Astrocyte of the spinal cord (primary cell): ENCODE data around the gene RMND1.

Experiments
- DNase-seq: peaks from one replicate; pipeline ENCODE4 v3.0.0; 2011; ENCODE audit warnings: low read depth, low spot score
- H3K4me3 ChIP-seq: 2 replicates; pipeline ENCODE4 v1.5.1; 2011; ENCODE audit warnings: low read depth, mild to moderate bottlenecking, low read length, moderate library complexity
- in situ Hi-C: cut with HindIII; loops from 2 replicates; pipeline ENCODE4 v1.10.0; 2017; ENCODE audit warnings: low sequenced_read_pairs
- TF ChIP-seq, protein P1 (sequence below): IDR thresholded peaks from 2 replicates; pipeline ENCODE4 v1.5.1; 2012; ENCODE audit warnings: low read depth, mild to moderate bottlenecking, low read length, inconsistent platforms

RMND1 gene

DNA sequence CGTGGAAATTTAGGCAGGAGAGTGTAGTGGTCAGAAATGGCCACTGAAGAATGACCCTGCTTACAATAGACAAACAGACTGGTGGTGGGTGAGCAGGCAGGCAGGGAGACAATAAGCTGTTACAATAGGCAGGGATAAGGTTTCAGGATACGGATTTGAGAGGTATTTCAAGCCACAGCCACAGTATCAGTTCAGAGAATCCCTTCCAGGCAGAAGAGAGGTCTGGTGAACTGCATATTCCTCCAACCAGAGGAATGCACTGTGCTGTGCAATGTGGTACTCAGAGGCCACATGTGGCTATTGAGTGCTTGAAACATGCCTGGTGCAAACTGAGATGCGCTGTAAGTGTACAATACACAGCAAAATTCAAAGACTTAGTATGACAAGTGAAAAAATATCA lies 20.6 kb downstream of the RMND1 start:
- TF ChIP-seq, protein P1, sequence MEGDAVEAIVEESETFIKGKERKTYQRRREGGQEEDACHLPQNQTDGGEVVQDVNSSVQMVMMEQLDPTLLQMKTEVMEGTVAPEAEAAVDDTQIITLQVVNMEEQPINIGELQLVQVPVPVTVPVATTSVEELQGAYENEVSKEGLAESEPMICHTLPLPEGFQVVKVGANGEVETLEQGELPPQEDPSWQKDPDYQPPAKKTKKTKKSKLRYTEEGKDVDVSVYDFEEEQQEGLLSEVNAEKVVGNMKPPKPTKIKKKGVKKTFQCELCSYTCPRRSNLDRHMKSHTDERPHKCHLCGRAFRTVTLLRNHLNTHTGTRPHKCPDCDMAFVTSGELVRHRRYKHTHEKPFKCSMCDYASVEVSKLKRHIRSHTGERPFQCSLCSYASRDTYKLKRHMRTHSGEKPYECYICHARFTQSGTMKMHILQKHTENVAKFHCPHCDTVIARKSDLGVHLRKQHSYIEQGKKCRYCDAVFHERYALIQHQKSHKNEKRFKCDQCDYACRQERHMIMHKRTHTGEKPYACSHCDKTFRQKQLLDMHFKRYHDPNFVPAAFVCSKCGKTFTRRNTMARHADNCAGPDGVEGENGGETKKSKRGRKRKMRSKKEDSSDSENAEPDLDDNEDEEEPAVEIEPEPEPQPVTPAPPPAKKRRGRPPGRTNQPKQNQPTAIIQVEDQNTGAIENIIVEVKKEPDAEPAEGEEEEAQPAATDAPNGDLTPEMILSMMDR = no peak
- in situ Hi-C loops = no loop called here

DNA sequence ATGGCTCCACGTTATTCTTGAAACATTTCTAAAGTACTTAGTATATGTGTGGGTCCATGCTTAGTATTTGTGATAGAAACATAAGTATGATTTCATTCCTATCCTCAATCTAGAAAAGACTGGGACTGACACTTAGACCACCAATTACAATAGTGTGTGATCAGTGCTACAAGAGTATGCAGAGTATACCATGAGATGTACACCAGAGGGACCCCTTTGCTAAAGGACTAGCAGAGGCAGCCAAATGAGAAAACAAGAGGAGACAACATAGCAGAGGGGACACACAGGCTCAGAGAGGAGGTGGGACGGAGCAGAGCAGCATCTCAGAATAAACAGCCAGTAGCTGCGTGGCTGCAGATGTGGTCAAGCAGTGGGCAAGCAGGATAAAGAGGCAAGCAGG lies 21.0 kb downstream of the RMND1 start:
- no peak for DNase-seq
- no peak overlapping the region for H3K4me3 ChIP-seq
- in situ Hi-C loops = no loop called here
- TF ChIP-seq, protein P1 = peak; percentile 9

More for the DNA sequence above, 20.6 kb downstream of the RMND1 start:
- H3K4me3 ChIP-seq = no peak overlapping the region
- peak; percentile 22 for DNase-seq

DNA sequence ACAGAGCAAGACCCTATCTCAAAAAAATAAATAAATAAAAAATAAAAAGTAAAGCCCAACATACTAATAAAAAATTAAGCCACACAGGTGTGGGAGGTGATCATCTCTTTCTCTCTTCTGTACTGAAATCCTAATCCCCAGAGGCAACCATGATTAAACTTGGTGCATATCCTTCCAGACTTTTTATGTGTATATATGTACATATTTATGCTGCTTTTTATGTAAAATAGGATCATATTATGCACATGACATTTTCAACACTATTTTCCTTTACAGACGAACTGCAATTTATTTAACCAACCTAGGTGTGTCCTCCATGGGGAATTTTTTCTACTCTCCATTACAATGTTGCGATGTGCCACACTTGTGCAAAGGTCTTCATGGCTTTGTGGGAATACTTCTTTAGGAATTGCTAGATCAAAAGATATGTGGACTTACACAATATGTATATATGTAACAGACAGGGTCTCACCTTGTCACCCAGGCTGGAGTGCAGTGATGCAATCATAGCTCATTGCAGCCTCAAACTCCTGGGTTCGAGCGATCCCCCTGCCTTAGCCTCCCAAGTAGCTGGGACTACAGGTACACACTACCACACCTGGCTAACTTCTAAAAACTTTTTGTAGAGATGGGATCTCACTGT lies 23.7 kb downstream of the RMND1 start:
- no peak overlapping the region for H3K4me3 ChIP-seq
- TF ChIP-seq, protein P1 = no peak
- in situ Hi-C loops = no loop called here
- no peak for DNase-seq

DNA sequence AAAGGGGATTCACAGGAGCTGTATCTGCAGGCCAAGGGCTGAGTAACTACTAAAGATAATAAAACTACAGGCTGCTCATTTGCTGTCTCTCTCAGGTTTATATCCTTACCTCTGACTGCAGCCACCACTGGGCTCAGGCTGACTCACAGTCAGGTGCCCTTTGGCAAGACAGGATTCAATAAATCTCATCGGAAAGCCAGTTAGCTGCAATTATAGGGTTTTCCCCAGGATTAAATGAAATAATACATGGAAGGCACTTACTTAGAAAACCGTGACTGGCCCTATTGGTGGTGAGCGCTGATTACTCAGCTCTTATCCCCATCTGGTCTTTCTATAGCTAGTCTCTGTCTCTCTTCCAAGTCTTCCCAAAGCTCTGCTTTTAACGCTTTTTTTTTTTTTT lies 26.4 kb downstream of the RMND1 start:
- in situ Hi-C loops = no loop called here
- peak; percentile 22 for DNase-seq
- TF ChIP-seq, protein P1 = no peak
- H3K4me3 ChIP-seq = no peak overlapping the region

DNA sequence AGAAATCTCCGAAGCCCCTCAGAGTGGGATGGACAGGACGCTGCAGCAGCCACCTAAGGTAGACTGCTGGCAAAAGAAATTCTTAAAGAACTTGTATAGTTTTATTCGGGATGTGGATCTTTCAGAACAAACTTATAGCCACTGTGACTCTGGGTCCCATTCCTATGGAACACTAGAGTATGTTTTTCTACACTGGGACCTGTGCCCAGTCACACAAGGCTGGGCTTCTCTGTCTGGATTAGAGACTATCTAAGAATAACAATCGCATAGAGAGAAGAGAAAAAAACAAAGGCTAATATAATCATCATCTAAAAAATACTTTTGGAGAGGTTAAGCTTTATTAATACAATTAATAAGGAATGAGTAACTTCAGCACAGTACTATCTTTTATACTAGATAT lies 28.9 kb downstream of the RMND1 start:
- H3K4me3 ChIP-seq = no peak overlapping the region
- in situ Hi-C loops = no loop called here
- TF ChIP-seq, protein P1 = no peak
- no peak for DNase-seq

DNA sequence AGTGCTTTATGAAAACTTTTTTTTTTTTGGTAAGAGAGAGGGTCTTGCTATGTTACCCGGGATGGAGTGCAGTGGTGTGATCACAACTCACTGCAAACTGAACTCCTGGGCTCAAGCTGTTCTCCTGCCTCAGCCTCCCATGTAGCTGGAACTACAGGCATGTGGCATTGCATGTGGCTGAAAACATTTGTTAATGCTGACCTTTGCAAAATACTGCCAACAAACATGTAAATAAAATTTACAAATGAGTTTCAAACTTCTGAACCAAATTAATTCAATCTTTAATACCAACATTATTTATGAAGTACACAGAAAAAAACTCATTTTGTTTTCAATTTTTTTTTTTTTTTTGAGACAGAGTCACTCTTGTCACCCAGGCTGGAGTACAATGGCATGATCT lies 34.4 kb downstream of the RMND1 start:
- no peak overlapping the region for H3K4me3 ChIP-seq
- TF ChIP-seq, protein P1 = no peak
- DNase-seq = no peak
- in situ Hi-C loops = no loop called here
